Activated effector memory CD4-positive, alpha-beta T cell treated with Interleukin-2 at 50 U/mL for 16 hours (primary cell): ENCODE results near the gene MRPS26.

ENCODE experiments used
- DNase-seq: peaks from one replicate; pipeline ENCODE4 v3.0.0-alpha.2; 2020

The MRPS26 gene

DNA sequence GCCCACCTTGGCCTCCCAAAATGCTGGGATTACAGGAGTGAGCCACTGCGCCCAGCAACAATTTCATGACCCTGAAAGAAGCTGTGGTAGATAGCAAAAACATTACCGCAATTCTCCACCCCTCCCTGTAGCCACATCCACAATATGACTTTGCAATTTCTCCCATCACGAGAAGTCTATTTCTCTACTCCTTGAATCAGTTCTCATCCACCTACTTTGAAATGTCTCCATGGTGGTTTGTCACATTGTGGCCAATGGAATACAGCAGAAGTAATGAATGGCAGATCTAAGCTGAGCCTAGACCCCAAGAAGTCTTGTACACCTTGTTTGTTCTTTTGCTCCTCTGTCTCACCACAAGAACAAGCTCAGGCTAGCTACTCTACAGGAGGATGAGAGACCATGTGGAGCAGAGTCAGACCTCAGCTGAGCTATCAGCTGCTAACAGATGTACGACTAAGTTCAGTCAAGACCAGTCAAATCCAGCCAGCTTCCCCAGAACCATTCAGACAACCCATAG lies 31.8 kb downstream of the MRPS26 start:
- DNase-seq: no peak

DNA sequence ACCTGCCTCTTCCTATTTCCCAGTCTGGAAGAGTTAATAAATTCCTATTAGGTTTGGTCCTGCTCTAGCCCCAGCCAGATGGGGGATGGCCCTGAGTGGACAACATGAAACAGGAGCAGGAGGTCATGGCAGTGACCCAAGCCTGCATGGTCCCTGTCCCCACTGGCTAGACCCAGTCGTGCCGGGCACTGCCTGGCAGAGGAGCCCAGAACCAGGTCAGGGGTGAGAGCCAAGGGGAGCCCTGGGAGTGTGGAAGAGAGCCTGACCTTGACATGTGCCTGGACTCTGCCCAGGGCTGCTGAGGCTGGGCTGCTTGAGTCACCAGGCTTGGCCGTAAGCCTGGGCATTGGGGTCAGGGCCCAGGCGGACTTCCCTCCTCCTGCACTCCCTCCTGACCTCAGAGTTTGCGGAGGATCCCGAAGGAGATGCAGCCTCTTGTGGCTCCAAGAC lies 35.1 kb downstream of the MRPS26 start:
- DNase-seq: no peak

DNA sequence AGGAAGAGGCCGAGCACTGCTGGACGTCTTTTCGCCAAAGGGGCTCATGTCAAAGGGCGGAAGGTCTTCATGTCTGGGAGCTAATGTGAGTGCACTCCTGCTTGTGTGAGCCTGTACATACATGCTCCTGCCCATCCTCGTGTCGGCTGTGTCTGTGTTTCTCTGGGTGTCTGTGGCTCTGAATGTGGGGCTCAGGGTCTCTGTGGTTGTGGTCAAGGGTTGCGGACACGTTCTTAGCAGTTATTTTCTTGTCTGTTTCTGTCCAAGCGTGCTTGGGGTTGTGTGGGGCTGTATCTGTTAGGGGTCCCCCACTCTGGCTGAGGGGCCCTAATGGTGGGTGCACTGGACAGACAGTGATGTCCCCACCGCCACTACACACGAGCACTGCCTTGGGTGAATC lies 35.8 kb downstream of the MRPS26 start:
- no peak for DNase-seq

DNA sequence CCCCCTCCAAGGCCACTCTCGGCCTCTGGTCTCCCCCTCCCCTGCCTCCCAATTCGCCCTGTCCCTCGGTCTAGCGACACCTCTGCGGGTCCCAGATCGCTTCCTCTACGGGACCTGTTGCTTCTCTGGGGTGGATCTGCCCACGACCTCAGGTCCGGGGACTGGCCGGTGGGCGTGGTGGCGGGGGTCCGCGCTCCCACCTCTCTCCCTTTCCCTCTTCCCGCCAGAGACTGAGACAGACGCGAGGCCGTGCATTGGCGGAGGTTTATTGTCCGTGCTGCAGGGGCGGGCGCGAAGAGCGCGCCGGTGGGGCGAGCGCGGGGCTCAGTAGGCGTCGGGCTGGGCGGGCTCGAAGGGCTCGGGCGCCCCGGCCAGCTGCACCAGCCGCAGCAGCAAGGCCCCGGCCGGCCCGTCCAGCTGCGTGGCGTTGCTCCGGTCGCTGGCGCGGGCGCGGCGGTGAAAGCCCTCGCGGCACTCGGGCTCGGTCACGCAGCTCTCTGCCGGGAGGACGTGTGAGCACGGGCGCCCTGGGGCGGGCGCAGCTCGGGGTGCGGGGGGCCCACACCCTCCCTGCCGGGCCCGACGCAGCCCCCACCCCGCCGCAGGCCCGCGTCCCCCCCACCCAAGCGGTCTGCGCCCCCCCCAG lies 36.6 kb downstream of the MRPS26 start:
- no peak for DNase-seq

DNA sequence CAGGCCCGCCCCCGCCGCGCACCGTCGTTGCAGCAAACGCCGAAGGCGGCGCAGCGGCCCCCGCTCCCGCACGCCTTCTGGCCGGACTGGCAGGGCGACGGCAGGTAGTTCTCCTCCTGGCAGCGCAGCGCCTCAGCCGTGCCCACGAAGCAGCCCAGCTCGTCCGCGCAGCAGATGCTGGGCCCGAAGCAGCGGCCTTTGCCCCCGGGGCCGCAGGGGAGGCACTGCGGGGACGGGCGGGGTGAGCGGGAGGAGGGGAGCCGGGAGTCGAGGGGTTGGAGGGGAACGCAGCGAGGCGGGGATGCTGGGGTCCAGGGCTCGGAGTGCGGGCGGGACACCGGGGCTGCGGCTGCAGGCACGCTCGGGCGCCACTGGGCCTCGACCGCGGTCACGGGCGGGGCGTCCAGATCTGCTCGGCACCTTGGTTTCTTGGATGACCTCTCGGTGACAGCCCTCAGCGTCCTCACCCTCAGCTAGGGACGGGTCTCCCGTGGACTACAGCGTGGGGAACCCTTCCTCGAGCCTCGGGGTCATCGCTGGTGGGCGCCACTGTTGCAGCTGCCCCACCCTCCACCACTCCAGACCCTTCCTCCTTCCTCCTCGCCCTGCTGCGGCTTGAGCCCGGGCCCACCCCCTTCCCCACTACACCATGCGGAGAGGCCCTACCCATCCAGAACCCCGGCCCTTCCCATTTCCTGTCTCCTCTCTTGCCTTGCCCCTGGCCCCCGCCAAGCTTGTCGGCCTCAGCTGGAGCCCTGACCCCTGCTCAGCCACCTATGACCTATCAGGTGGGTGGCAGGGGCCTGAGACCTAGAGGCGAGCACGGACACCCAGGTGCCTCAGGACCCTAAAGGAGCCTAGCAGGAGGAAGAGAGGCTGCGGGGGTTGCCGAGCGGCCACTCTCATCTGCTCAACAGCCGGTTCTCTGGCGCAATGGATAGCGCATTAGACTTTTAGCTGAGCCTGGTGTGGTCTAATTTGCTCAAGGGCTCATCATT lies 37.4 kb downstream of the MRPS26 start:
- no peak for DNase-seq

DNA sequence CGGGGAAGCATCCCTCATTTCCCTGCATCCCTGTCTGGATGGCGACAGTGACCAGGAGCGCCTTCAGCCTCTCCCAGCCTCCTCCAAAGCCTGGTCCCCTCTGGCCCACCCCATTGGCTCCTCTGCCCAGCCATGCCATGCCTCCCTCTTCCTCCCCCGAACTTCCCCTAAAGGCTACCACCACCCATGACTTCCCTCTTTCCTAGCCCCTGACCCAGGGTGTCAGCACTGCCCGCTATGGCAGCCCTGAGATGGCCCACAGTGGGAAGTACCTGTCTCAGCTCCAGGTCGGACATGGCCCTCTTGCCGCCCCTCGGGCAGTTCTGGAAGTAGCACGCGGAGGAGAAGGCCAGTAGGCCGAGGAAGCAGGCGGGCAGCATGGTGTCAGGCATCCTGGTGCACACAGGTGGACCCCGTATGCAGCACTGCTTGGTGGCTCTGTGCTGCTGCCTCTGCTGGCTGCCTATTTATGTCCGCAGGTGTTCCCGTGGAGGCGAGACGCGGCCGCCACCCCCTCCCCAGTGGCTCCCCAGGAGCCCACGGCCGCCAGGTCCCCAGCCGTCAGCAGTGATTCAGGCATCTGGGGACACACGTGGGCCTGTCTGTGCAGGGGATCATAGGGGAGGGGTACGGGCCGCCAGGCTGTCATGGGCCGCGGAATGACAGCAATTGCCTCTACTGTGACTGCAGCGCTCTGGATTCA lies 38.6 kb downstream of the MRPS26 start, which contains the start of gene AVP:
AVP (minus strand) TSS at position 442 of the 703 bp plus-strand sequence; CDS start at position 392, 50 bp downstream.
- DNase-seq: no peak

DNA sequence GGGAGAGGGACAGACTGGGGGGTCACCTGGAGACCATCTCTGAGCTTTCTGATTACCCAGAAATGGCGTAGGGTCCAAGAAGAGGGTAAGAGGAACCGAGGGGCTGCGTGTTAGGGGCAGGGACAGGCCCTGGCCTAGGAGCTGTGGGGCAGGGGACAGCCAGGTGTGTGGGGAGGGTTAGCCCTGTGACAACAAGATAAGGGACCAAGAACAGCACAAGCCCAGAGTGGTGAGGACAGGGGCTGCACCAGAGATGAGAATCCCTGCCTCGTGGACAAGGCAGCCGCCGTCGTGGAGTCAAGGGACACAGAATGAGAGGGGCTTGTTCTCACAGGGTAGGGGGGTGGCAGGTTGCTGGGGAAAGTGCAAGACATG lies 39.1 kb downstream of the MRPS26 start:
- DNase-seq: no peak

DNA sequence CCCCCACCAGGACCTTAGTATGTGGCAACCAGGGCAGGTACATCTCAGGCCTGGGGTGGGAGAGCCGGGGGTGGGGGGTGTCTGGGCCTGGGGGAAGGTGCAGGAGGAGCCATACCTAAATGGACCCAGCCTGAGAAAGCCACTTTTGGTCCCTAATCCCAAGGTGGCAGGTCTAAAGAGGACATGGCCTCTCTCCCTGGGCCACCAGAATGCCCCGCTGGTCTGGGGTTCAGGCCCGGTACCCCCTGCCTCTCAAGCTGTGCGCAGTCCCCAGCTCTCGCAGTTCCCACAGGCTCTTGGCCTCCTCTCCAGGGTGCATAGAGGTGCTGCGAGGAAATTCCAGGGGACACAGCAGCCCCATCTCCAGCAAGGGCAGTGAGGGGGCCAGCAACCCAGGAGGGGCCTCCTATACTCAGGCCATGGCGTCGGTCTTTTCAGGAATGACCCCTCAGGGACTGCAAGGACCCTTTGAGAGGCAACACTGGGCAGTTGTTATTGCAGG lies 39.8 kb downstream of the MRPS26 start:
- DNase-seq: no peak

DNA sequence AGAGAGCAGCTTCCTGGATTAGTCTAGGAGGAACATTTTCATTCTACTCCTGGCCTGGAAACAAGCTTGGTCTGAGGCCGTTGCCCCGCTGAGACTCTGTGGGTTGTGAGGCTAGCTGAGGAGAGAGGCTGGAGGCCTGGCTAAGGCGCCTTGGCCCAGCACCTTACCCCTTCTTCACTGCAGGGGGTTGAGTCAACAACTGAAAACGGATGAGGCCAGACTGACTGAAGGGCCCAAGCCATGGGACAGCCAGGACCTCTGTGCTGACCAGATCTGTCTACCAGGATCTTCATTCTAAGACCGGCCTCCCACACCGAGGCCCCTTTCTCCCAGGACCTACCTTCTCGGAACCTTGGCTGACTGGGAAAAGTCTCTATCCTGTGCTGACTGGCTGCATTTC lies 42.2 kb downstream of the MRPS26 start:
- no peak for DNase-seq

DNA sequence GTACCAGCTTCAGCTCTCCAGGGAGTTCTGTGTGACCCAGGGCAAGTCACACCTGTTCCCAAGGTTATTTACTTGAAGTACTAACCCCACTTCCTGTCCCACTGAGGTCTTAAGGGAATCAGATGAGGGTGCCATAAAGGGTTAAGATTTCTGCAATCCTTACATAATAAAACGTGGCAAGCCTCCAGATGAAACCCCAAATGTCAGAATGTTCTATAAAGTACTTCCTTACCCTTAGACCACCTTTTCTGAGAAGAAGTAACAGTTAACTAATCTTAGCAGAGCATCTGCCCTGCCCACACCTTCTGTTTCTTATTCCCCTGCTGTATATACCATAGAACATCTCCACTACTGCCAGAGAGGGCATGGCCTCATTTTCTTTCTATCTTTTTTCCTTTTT lies 44.7 kb downstream of the MRPS26 start:
- no peak for DNase-seq

DNA sequence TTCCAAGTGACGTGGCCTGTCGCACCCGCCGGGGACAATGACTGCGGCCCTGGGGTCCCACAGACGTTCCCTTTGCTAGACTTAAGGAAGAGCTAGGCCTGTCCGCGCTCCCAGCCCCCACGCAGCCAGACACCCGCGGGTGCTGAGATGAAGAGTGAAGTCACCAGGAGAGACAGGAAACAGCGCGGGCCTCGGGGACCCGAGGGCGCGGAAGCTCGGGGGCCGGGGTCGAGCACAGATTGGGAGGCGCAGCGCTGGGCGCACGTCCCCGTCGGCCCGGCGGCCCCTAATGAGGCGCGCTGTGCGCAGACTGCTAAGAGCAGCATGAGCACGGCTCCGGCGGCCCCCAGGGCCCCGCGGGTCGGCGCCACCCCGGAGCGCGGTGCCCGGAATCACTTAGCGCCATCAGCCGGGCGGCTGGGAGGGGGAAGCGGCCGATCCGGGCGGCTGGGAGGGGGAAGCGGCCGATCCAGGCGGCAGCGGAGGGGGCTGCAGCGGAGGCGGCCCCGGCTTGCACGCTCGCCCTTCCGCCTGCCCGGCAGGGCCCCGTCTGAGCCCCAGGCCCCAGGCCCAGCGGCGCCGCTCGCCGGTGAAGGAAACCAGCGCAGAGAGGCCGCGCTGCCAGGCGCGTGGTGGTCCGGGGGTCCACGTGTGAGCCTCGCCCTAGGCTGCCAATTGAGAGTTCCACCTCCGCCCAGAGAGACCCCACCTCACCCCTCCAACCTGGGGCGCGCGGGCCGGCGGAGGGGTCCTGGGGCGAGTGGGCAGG lies 46.9 kb downstream of the MRPS26 start:
- peak; percentile 17 for DNase-seq

DNA sequence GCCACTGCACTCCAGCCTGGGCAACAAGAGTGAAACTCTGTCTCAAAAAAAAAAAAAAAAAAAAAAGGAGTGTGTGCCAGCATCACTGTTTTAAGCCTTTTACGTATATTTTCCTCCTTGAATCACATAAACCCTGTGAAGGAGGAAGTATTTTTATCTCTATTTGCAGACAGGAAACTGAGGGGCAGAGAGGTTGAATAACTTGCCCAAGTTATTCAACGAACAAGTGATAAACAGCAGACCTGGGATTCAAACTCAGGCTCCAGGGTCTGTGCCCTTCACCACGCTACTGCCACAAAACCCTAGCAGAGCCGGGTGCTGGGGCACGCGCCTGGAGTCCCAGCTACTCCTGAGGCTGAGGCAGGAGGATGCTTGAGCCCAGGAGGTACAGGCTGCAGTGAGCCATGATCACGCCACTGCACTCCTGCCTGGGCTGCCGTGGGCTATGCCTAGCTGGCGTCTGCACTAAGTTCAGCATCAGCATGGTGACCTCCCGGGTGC lies 48.1 kb downstream of the MRPS26 start:
- DNase-seq: no peak

DNA sequence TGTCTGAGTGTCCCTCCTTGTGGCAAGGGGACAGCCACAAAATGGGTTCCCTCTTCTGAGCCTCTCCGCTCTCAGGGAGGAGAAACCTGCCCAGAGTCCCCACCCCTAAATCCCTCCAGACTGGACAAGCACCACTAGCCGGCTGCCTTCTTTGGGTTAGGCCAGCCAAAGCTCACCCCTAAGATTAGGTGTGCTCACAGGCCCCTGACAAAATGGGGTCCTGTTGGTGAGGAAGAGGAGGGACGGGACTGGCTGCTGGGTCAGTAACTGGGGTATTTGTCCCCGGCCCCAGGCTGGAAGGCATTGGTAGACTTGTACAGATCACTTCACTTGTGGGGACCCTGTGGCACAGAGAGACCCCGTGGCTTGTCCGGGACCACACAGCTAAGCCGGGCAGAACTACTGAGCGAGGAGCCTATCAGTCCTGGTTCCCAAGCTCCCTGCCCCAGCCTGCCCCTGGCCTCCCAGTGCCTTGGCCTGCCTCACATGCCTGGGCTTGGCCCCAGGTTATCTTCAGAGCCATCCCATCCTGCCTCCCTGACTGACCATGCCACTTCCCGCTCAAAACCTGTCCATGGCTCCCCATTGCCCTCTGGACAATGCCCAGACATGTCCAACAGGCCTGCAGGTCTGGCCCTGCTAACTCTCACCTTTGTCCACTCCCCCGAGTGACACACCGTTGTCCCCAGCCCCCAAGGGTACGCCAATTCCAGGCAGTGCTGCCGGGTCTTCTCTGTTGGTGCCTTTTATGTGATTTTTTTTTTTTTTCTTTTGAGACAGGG lies 49.2 kb downstream of the MRPS26 start:
- DNase-seq: no peak
